ENCODE data around the gene CDC45.
A peak's percentile ranks its signal among the peaks of the same experiment; 100 is the strongest.

The CDC45 gene

GRCh38 chr22:19488884-19489843, 9.4 kb downstream of the CDC45 start:
- in situ Hi-C loops (cut with HindIII; ENCODE audit: low pct_ligation_motif_present, low pct_unique_long_range_greater_than_20kb, low sequenced_read_pairs) = no loop called here
- DNase-seq = peak; percentile 19

GRCh38 chr22:19490628-19491230, 11.0 kb downstream of the CDC45 start:
- DNase-seq = no peak
- in situ Hi-C loops (cut with HindIII; ENCODE audit: low pct_ligation_motif_present, low pct_unique_long_range_greater_than_20kb, low sequenced_read_pairs) = no loop called here

- no peak for DNase-seq
- in situ Hi-C loops (cut with HindIII; ENCODE audit: low pct_ligation_motif_present, low pct_unique_long_range_greater_than_20kb, low sequenced_read_pairs) = no loop called here
Measured at GRCh38 chr22:19492504-19493174, 12.9 kb downstream of the CDC45 start.

GRCh38 chr22:19494001-19494560, 14.4 kb downstream of the CDC45 start:
- in situ Hi-C loops (cut with HindIII; ENCODE audit: low pct_ligation_motif_present, low pct_unique_long_range_greater_than_20kb, low sequenced_read_pairs) = no loop called here

GRCh38 chr22:19494676-19495173, 15.0 kb downstream of the CDC45 start:
- in situ Hi-C loops (cut with HindIII; ENCODE audit: low pct_ligation_motif_present, low pct_unique_long_range_greater_than_20kb, low sequenced_read_pairs) = no loop called here
- no peak for DNase-seq

More at GRCh38 chr22:19494001-19494560, 14.4 kb downstream of the CDC45 start:
- DNase-seq = no peak

- DNase-seq = peak; percentile 31
- in situ Hi-C loops (cut with HindIII; ENCODE audit: low pct_ligation_motif_present, low pct_unique_long_range_greater_than_20kb, low sequenced_read_pairs) = no loop called here
Measured at GRCh38 chr22:19495562-19496323, 16.0 kb downstream of the CDC45 start.

- no peak for DNase-seq
- in situ Hi-C loops (cut with HindIII; ENCODE audit: low pct_ligation_motif_present, low pct_unique_long_range_greater_than_20kb, low sequenced_read_pairs) = no loop called here
Measured at GRCh38 chr22:19496324-19496630, 16.6 kb downstream of the CDC45 start.

GRCh38 chr22:19497245-19497644, 17.5 kb downstream of the CDC45 start:
- DNase-seq = no peak
- in situ Hi-C loops (cut with HindIII; ENCODE audit: low pct_ligation_motif_present, low pct_unique_long_range_greater_than_20kb, low sequenced_read_pairs) = no loop called here

- no peak for DNase-seq
- in situ Hi-C loops (cut with HindIII; ENCODE audit: low pct_ligation_motif_present, low pct_unique_long_range_greater_than_20kb, low sequenced_read_pairs) = no loop called here
Measured at GRCh38 chr22:19498154-19498865, 18.6 kb downstream of the CDC45 start.

- DNase-seq = no peak
- in situ Hi-C loops (cut with HindIII; ENCODE audit: low pct_ligation_motif_present, low pct_unique_long_range_greater_than_20kb, low sequenced_read_pairs) = no loop called here
Measured at GRCh38 chr22:19498866-19499190, 19.1 kb downstream of the CDC45 start.

GRCh38 chr22:19499236-19499879, 19.6 kb downstream of the CDC45 start:
- DNase-seq = no peak
- in situ Hi-C loops (cut with HindIII; ENCODE audit: low pct_ligation_motif_present, low pct_unique_long_range_greater_than_20kb, low sequenced_read_pairs) = no loop called here

- DNase-seq = no peak
- in situ Hi-C loops (cut with HindIII; ENCODE audit: low pct_ligation_motif_present, low pct_unique_long_range_greater_than_20kb, low sequenced_read_pairs) = no loop called here
Measured at GRCh38 chr22:19499880-19500242, 20.1 kb downstream of the CDC45 start.

- DNase-seq = no peak
- in situ Hi-C loops (cut with HindIII; ENCODE audit: low pct_ligation_motif_present, low pct_unique_long_range_greater_than_20kb, low sequenced_read_pairs) = no loop called here
Measured at GRCh38 chr22:19501897-19502447, 22.3 kb downstream of the CDC45 start.

GRCh38 chr22:19503367-19503766, 23.6 kb downstream of the CDC45 start:
- in situ Hi-C loops (cut with HindIII; ENCODE audit: low pct_ligation_motif_present, low pct_unique_long_range_greater_than_20kb, low sequenced_read_pairs) = no loop called here
- no peak for DNase-seq

- in situ Hi-C loops (cut with HindIII; ENCODE audit: low pct_ligation_motif_present, low pct_unique_long_range_greater_than_20kb, low sequenced_read_pairs) = no loop called here
- no peak for DNase-seq
Measured at GRCh38 chr22:19503869-19504268, 24.1 kb downstream of the CDC45 start.

- DNase-seq = no peak
- in situ Hi-C loops (cut with HindIII; ENCODE audit: low pct_ligation_motif_present, low pct_unique_long_range_greater_than_20kb, low sequenced_read_pairs) = no loop called here
Measured at GRCh38 chr22:19504900-19505734, 25.4 kb downstream of the CDC45 start.

All from ACHN (cell line).